BJ (cell line): ENCODE results near the gene FGF21. TPM values are rescaled to one million over a fixed set of nuclear protein-coding genes. Genes with fewer than 3 reads are reported as not detected.

Experiments used
- CTCF ChIA-PET: fragments of 350-600 bp; formaldehyde crosslinking; extraction: SDS; loops from one replicate; lab custom pipeline; 2021; ENCODE audit warnings: antibody characterized with exemption, inconsistent platforms; lab: Yijun Ruan, JAX
- POLR2A ChIA-PET: fragments of 300-600 bp; sonication (Branson Sonifier 250); formaldehyde crosslinking; extraction: SDS; loops from one replicate; lab custom pipeline; 2021; ENCODE audit warnings: antibody characterized with exemption; lab: Charles Lee
- DNase-seq: peaks from one replicate; pipeline ENCODE4 v3.0.0-alpha.2; 2011; ENCODE audit warnings: low read depth
- H3K27me3 ChIP-seq: 2 replicates; pipeline ENCODE4 v1.6.0; 2011; ENCODE audit warnings: low read length; ENCODE audit not compliant: control insufficient read depth, insufficient read depth
- H3K36me3 ChIP-seq: 2 replicates; pipeline ENCODE4 v1.5.1; 2011; ENCODE audit warnings: low read length; ENCODE audit not compliant: control insufficient read depth, insufficient read depth
- H3K4me3 ChIP-seq: 2 replicates; pipeline ENCODE4 v1.5.1; 2011; ENCODE audit warnings: low read depth, mild to moderate bottlenecking, control low read depth, low read length
- CTCF ChIP-seq: IDR thresholded peaks from 2 replicates; pipeline ENCODE4 v1.5.1; 2011; ENCODE audit warnings: low read depth, mild to moderate bottlenecking, control low read depth, inconsistent platforms, low read length, moderate library complexity; ENCODE audit not compliant: insufficient read depth
- polyA minus RNA-seq: library from RNA; depleted of rRNA, polyadenylated mRNA; stranded (reverse); fragments of >200 nt; gene quantifications from 2 replicates; pipeline ENCODE4 v1.2.3, GENCODE V29; 2011; rRNA and poly(A)+ RNA removed
- polyA plus RNA-seq: library from polyadenylated mRNA; depleted of rRNA; stranded (reverse); fragments of >200 nt; gene quantifications from 2 replicates; pipeline ENCODE4 v1.2.3, GENCODE V29; 2011; rRNA removed

FGF21 gene
- polyA plus RNA-seq (not detected in 2 replicates), polyA minus RNA-seq (not detected in 2 replicates)

- POLR2A ChIA-PET, result no interaction called here
- CTCF ChIA-PET, result no interaction called here
- TF ChIP-seq CTCF, result no peak
- peaks cover 9% of the 10 kb centered on the region; the same call in 1 of the 2 replicates for H3K27me3 ChIP-seq
- H3K36me3 ChIP-seq, result no peaks in the 10 kb centered on the region
- DNase-seq, result no peak
- no peak within 1 kb of the TSS for H3K4me3 ChIP-seq
Measured at GRCh38 chr19:48755084-48755641, at the start of gene FGF21. Gene FGF21, plus strand, starts transcription at chr19:48755524. Its CDS starts 713 bp downstream, at chr19:48756237.

GRCh38 chr19:48708471-48708870 lies 46.9 kb upstream of the FGF21 start:
- ChIA-PET POLR2A (no interaction called here), CTCF (no interaction called here)
- TF ChIP-seq CTCF, result no peak

GRCh38 chr19:48711106-48711662 lies 44.1 kb upstream of the FGF21 start:
- H3K27me3 ChIP-seq, result no peaks in the 10 kb centered on the region; the same call in 1 of the 2 replicates
- ChIA-PET CTCF (interaction anchor here (4.4 kb wide), 1 partner anchor 36 kb away, joined by 22 read pairs; no protein-coding TSS in a partner anchor), POLR2A (no interaction called here)

More at GRCh38 chr19:48708471-48708870, 46.9 kb upstream of the FGF21 start:
- no peaks in the 10 kb centered on the region; the same call in 1 of the 2 replicates for H3K27me3 ChIP-seq
- H3K4me3 ChIP-seq, result no peak overlapping the region
- no peaks in the 10 kb centered on the region; the same call in 1 of the 2 replicates for H3K36me3 ChIP-seq
- DNase-seq, result no peak

GRCh38 chr19:48713041-48713863 lies 42.1 kb upstream of the FGF21 start:
- CTCF ChIA-PET, result interaction anchor here (0.8 to 4.4 kb wide), 8 partner anchors 11 to 75 kb away, joined by 3 to 22 read pairs (median 4); partner anchors contain the start of genes CA11 and FUT2
- no peak for DNase-seq
- peak overlapping the region; percentile 70 for H3K4me3 ChIP-seq
- H3K27me3 ChIP-seq, result no peaks in the 10 kb centered on the region
- no peaks in the 10 kb centered on the region for H3K36me3 ChIP-seq
- peak; percentile 36 for TF ChIP-seq CTCF
- POLR2A ChIA-PET, result no interaction called here

More at GRCh38 chr19:48711106-48711662, 44.1 kb upstream of the FGF21 start:
- no peak overlapping the region for H3K4me3 ChIP-seq
- TF ChIP-seq CTCF, result no peak
- H3K36me3 ChIP-seq, result no peaks in the 10 kb centered on the region
- DNase-seq, result no peak
